OCI-LY3 (cell line): ENCODE measurements around the gene TMEM150B.

Source experiments
- CTCF ChIP-seq: fragments of 200-600, 300-600 bp; sonication (generic); IDR thresholded peaks from 2 replicates; pipeline ENCODE4 v1.5.1; 2014; ENCODE audit warnings: antibody characterized with exemption, low read length, low read depth
- EZH2phosphoT487 ChIP-seq: fragments of 200-600 bp; shearing (Covaris generic); IDR thresholded peaks from 2 replicates; pipeline ENCODE4 v1.6.1; 2018; ENCODE audit warnings: antibody characterized with exemption, mixed run types, low read depth

DNA sequence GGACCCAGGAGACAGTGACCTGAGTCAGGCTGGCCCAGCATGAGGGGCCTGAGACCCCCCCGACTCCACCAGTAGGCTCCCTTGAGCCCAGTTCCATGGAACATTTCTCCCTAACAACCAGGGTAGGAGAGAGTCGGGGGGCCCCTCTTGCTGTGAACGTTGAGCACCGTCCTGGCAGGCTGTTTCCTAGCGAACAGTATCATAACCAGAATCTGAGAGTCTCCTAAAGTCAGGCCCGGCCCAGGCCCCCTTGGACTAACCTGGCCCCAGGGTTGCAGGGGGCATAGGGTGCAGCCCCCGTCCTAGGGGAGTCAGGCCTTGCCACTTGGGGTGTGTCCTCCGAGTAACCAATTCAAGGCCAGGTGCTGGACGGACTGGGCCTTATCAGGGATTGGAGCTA lies 13.7 kb downstream of the TMEM150B start:
- TF ChIP-seq CTCF (no peak), EZH2phosphoT487 (no peak)
